T-helper 2 cell (primary cell): Measurements from ENCODE around the gene MYO16.

Experiments
- DNase-seq, 5 experiments: peaks; one replicate each; pipeline versions ENCODE4 v3.0.0 to v3.0.0-alpha.2; 2012 to 2022

MYO16 gene

GRCh38 chr13:109255141-109255856, 625.9 kb downstream of the MYO16 start:
- no peak for DNase-seq

- DNase-seq, result no peak
Observed at GRCh38 chr13:109256866-109257760, 627.7 kb downstream of the MYO16 start.
